SHP77 treated with DMSO at 0.1 percent for 48 hours (cell line): ENCODE measurements around the gene LATS2.

Experiments
- DNase-seq: peaks from one replicate; lab custom pipeline; 2025; lab: John Stamatoyannopoulos, UW

The LATS2 gene

DNA sequence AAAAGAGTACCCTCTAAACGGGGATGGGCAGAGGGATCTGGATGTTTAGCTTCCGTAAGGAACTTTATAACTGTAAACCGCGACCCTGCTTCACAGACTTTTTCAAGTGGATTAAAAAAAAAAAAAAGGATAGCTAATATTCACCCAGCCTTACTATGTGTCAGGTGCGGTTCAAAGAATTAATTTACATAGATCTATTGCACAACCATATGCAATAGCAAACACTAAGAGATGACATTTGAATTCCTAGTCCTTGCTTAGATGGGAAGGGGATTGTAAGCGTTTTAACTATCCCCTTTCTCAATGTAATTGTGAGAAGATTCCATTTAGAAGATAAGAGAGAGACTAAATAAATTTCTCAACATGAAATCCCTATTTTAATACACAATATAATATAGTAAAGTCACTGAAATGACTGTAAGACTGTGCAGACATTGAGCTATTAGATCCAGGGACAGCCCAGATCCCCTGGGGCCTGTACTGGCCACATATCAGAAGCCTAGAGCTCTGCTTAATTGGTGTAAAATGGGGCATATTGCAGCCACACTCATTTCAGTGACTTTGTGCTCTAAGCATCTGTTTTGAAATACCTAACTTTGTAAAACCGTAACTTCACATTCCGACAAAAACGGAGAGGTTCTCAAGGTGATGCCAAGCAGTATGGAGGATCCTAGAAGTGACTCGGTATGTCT lies 13.6 kb downstream of the LATS2 start:
- no peak for DNase-seq

DNA sequence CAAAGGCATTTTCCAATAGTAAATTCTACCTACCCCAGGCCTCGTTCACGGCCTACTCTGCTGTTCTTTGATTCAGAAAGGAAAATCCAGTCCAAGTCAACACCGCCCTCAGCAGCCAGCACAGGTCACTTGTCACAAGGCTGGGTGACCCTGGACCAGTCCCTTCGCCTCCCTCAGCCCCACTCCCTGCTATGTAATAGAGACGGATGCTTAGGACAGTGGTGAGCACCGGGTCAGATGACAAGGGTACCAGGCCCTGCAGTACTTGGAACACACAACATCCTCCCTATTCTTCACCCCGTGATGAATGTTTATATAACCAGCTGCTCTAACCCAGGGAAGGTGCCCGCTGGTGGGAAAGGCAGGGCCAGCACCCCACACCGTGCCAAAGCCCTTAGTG lies 14.3 kb downstream of the LATS2 start:
- DNase-seq = no peak

DNA sequence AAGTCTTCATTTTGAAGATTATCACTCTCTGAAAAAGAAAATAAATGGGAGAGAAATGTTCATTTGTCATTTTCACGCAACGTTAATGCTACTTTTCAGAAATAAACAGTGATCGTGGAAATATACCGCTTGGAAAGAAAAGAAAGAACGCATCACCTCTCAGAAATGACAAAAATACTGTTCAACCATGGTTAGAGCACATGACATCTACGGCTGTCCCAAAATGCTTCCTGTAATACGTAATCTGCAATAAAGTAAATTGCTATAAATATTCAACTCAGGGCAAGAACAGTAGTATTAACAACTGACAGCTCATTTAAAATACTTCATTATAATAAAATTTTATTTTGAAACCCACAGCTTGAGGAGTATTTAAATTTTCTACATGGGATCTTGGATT lies 15.2 kb downstream of the LATS2 start:
- no peak for DNase-seq

DNA sequence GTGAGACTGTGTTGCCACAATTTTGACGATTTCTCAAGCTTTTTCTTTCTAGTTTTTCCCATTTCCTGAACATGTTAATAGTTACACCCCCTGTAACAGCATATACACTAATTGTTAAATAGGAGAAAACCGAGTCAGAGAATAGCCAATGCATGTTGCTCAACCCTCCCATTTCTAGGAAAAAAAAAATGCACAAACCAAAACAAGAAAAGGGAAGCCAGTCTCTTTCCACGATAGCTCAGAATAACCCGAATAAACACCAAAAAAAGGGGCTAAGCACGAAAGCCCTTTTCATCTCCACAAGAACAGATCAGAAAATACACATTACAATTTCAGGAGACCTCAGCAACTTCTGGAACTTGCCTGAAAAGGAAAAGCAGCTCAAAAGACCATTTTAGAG lies 16.3 kb downstream of the LATS2 start:
- DNase-seq = no peak

GRCh38 chr13:21043898-21044297 lies 17.5 kb downstream of the LATS2 start:
- DNase-seq = no peak

DNA sequence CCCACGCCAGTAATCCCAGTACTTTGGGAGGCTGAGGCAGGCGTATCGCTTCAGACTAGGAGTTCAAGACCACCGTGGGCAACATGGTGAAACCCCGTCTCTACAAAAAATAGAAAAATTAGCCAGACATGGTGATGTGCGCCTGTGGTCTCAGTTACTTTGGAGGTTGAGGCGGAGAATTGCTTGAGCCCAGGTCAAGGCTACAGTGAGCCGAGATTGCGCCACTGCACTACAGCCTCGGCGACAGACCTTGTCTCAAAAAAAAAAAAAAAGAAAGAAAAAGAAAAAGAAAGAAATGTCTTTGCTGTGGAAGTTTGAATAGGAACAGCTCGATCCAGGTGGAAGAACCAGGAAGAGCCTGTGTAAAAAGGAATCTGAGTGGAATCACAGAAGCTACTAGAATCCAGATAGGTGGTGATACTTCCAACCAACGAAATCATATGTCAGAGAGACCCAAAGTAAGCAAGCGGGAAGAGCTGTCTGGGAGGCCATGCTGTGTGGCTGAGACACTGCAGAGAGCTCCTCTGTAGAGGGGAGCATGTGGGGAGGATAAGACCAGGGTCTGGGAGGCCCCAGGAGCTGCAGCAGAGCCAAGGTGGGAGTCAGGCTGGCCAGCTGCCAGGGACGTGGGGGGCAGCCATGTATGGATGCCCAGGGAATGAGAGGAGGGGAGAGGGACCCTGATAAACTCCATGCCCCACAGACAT lies 21.1 kb downstream of the LATS2 start:
- DNase-seq = no peak

GRCh38 chr13:21039097-21039800 lies 22.1 kb downstream of the LATS2 start:
- no peak for DNase-seq

GRCh38 chr13:21037656-21038055 lies 23.7 kb downstream of the LATS2 start:
- no peak for DNase-seq

DNA sequence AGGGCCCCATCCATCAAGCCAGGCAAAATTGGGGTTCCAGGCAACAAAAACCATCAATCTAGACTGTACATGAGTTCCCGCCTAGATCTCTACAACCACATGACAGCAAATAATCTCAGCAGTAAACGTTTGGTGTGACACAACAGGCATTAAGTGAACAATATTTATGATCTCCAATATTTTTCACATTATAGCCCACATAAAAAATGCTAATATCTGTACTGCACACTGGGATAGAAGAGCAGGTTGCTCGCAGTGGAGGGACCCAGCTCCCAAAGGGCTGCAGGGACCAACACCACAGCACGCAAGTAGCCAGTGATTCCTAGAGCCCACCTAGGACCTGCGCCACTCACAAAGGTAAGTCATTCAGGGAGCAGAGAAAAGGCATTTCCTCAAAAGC lies 25.9 kb downstream of the LATS2 start:
- no peak for DNase-seq

DNA sequence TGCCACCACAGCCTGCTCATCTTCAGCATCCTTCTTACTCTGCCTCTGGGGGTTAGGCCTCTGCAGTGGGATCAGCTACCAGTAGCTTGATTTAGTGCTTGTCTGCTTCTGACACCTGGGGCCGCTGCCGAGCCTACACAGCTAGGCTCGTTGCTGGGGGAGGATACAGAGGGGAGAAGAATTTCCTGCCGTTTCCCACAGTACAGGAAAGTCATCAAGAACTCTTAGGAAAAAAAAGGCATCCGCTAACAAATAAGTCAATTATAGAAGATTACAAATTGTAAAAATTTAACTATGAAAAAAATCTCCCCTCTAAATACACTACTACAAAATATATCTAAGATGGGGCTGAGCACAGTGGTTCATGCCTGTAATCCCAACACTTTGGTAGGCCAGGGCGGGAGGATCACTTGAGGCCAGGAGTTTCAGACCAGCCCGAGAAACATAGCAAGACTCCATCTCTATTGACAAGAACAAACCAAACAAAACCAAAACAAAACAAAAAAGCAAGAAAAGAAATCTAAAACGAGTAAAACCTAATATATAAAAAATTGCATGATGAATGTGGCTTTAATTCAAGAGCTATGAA lies 26.7 kb downstream of the LATS2 start:
- no peak for DNase-seq

GRCh38 chr13:21033856-21034602 lies 27.4 kb downstream of the LATS2 start:
- no peak for DNase-seq

GRCh38 chr13:21033212-21033840 lies 28.1 kb downstream of the LATS2 start:
- no peak for DNase-seq

- DNase-seq = no peak
Measured at GRCh38 chr13:21032656-21033055, 28.7 kb downstream of the LATS2 start.

DNA sequence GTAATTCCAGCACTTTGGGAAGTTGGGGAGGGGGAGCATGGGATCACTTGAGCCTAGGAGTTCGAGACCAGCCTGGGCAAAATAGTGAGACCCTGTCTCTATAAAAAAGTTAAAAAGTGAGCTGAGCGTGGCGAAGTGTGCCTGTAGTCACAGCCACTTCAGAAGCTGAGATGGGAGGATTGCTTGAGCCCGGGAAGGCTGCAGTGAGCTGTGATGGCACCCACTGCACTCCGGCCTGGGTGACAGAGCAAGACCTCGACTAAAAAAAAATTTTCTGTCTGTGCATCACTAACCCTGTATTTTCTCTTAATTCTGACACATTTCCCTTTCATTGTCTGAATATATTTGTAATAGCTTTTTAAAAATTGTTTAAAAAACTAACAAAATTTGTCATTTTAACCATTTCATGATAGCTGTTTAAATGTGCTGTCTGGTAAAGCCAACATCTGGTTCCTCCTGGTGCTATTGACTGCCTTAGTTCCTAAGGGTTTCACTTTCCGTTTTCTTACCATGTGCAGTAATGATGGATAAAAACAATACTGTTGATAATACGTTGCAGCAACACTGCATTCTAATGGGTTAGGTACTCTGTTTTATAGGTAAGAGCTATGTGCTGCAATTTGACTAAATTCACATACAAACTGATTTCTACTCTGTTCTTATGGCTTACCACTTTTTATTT lies 29.7 kb downstream of the LATS2 start:
- no peak for DNase-seq

- no peak for DNase-seq
Measured at GRCh38 chr13:21025539-21025938, 35.8 kb downstream of the LATS2 start.

DNA sequence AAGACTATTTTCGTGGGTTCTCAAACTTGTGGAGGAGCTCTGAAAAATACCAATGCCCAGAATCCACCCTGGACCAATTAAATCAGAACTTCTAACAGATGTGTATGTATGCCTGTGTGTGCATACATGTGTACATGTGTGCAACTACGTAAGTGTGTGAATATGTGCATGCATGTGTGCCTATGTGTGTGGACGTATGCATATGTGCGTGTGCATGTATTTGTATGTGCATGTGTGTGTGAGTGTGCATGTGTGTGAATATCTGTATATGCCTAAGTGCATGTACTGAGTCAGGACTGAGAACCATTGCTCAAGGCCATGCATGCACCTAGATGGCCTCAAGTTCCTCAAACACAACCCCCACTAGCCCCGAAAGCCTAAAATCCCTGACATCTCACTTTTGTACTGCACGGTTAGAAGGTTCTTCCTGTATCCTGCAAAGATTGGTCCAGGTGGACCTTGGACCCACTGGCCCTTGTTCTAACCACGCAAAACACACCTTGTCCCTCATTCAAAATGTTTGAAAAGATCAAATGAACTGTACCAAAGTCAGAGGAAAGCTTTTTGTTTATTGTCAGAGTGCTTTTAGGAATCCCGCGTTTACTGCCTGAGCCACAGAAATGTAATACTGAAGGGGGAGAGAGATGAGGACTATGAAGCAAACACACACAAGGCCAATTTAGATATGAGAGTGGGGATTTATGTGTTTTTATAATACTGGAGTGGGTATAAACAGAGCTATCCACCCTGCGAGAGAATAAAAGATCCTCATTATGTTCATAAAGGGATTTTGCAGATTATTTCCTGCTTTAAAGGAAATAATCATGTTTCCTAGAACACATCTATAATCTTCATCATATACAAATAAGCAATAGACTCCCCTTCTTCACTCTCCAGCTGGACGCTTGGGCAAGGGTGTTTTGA lies 39.1 kb downstream of the LATS2 start:
- DNase-seq = no peak

DNA sequence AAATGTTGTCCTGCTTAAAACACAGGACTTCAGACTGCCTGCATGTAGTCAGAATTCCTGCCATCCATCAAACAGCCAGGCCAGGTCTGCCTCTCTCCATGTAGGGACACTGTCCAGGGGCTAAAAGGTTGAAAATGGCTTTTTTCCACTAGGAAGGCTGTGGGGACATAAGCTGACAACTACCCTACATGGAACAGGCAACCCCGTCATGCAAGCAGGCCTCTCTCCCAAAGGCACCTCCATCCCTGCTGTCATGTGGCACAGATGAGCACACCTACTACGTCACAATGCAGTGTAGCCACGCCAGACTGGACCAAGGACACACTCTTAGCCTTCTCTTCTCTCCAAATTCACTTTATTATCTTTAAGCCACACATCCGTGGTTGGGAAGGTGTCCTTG lies 40.8 kb downstream of the LATS2 start:
- DNase-seq = no peak

GRCh38 chr13:21020176-21020575 lies 41.2 kb downstream of the LATS2 start:
- DNase-seq = no peak

DNA sequence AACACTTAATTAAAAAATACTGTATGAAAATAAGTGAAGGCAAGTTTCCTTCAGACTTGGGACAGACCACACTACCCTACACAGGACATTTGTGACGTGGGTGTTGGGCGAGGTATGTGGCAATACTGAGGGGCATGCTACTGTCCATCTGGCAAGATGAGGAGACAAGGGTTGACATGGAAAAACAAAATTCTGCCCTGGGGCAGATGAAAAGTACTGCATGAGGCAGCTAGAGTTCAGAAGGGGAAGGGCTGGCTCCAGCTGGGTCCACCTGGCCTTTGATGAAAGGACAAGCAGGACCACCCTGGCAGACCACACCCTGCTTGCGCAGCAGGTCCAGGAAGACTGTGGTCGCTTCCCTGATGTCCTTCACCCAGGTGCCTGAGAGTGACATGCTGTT lies 43.2 kb downstream of the LATS2 start:
- no peak for DNase-seq

GRCh38 chr13:21016487-21016886 lies 44.9 kb downstream of the LATS2 start:
- DNase-seq = no peak
